Measurements from ENCODE around the gene GPR15LG.

- TF ChIP-seq GATAD2B (conservative IDR thresholded peaks at IDR 0.05; ENCODE audit: low read depth) (no peak), YY1 (IDR thresholded peaks at IDR 0.05; ENCODE audit: low read depth, low read length) (no peak), CTCF (IDR thresholded peaks at IDR 0.05 in 2 of 3, conservative IDR thresholded peaks at IDR 0.05 in 1 of 3; ENCODE audit: control insufficient read depth in 2 of 3, extremely low read depth in 1 of 3, insufficient read depth in 1 of 3, low read depth in 3 of 3, low read length in 3 of 3) (no peak), GABPA (IDR thresholded peaks at IDR 0.05; ENCODE audit: low read depth) (no peak), ATF2 (IDR thresholded peaks at IDR 0.05; ENCODE audit: low read length) (no peak), EZH2 (IDR thresholded peaks at IDR 0.05; ENCODE audit: borderline replicate concordance, control insufficient read depth, low read depth, low read length) (no peak), SRF (IDR thresholded peaks at IDR 0.05; ENCODE audit: low read depth in 2 of 2, low read length in 2 of 2) (no peak), CBFB (IDR thresholded peaks at IDR 0.05; ENCODE audit: low read depth) (no peak), HDAC2 (IDR thresholded peaks at IDR 0.05) (no peak), ZNF24 (IDR thresholded peaks at IDR 0.05) (no peak), SMAD5 (IDR thresholded peaks at IDR 0.05; ENCODE audit: low read depth) (no peak)
Measured at GRCh38 chr10:84208023-84208422, 34.4 kb downstream of the GPR15LG start.

All from GM12878 (cell line).